ENCODE data around the gene LRG1. TPM values are rescaled to one million over a fixed set of nuclear protein-coding genes. Genes with fewer than 3 reads are reported as not detected.
A peak's percentile ranks its signal among the peaks of the same experiment; 100 is the strongest.

LRG1 gene
- total and polyA plus RNA-seq, 2 of the 13 experiments (the other 11 are each of a cell fraction or from before 2014, with no cell fraction given), result 12.0 to 39.3 TPM

GRCh38 chr19:4539693-4540581 is at the start of gene LRG1 (continued):
- TF ChIP-seq MNT (IDR thresholded peaks at IDR 0.05) (no peak), KMT2B (CRISPR knock-in tag; IDR thresholded peaks at IDR 0.05) (peak; percentile 52; the same call in 1 of the 2 replicates), ZNF501 (CRISPR knock-in tag; IDR thresholded peaks at IDR 0.05) (0 out of 2 replicates have a peak, but pooled peaks have one; percentile 24), STAT5B (CRISPR knock-in tag; IDR thresholded peaks at IDR 0.05) (no peak), ZNF432 (CRISPR knock-in tag; IDR thresholded peaks at IDR 0.05; ENCODE audit: borderline replicate concordance) (no peak), ZFP36L1 (CRISPR knock-in tag; IDR thresholded peaks at IDR 0.05) (peak; percentile 84; the same call in 1 of the 2 replicates), NCOA1 (CRISPR knock-in tag; IDR thresholded peaks at IDR 0.05) (no peak), ZNF552 (CRISPR knock-in tag; IDR thresholded peaks at IDR 0.05; ENCODE audit: borderline replicate concordance) (no peak), GATAD2A (CRISPR knock-in tag; IDR thresholded peaks at IDR 0.05) (peak; percentile 81), NKX3-1 (CRISPR knock-in tag; IDR thresholded peaks at IDR 0.05) (no peak), SMAD1 (CRISPR knock-in tag; IDR thresholded peaks at IDR 0.05; ENCODE audit: borderline replicate concordance, low read depth) (no peak), NRL (CRISPR knock-in tag; IDR thresholded peaks at IDR 0.05; ENCODE audit: borderline replicate concordance) (no peak), ZNF12 (CRISPR knock-in tag; IDR thresholded peaks at IDR 0.05) (no peak), ZNF766 (CRISPR knock-in tag; IDR thresholded peaks at IDR 0.05; ENCODE audit: borderline replicate concordance) (no peak), SATB2 (CRISPR knock-in tag; IDR thresholded peaks at IDR 0.05) (no peak), ZNF513 (CRISPR knock-in tag; conservative IDR thresholded peaks at IDR 0.05) (no peak), ZFP41 (CRISPR knock-in tag; IDR thresholded peaks at IDR 0.05; ENCODE audit: borderline replicate concordance) (no peak), REPIN1 (CRISPR knock-in tag; IDR thresholded peaks at IDR 0.05; ENCODE audit: borderline replicate concordance, low read depth) (peak; percentile 69; the same call in 1 of the 2 replicates), CSRNP1 (CRISPR knock-in tag; IDR thresholded peaks at IDR 0.05) (no peak), ZNF564 (CRISPR knock-in tag; IDR thresholded peaks at IDR 0.05) (no peak), PRDM10 (CRISPR knock-in tag; IDR thresholded peaks at IDR 0.05; ENCODE audit: low read depth) (peak; percentile 73; the same call in 1 of the 2 replicates)
